ENCODE results near the gene CREBZF.

CREBZF gene

GRCh38 chr11:85695546-85695945 lies 30.6 kb upstream of the CREBZF start:
- H3K27ac ChIP-seq (ENCODE audit: insufficient read depth, low read length, poor library complexity, severe bottlenecking), result no peak overlapping the region
- no peaks in the 10 kb centered on the region for H3K27me3 ChIP-seq (replicated peaks; ENCODE audit: control insufficient read depth, insufficient read depth, low read length, poor library complexity, severe bottlenecking)
- H3K4me1 ChIP-seq (ENCODE audit: control insufficient read depth, insufficient read depth, low read length, poor library complexity, severe bottlenecking), result peaks cover 10% of the 10 kb centered on the region
- no peaks in the 10 kb centered on the region for H3K9me3 ChIP-seq (ENCODE audit: control insufficient read depth, low read length)
- H3K4me3 ChIP-seq (ENCODE audit: insufficient read depth, low read depth, low read length, poor library complexity, severe bottlenecking), result no peak overlapping the region
- DNase-seq, result no peak
- no peaks in the 10 kb centered on the region for H3K36me3 ChIP-seq (ENCODE audit: control insufficient read depth, insufficient read depth, low read length)

GRCh38 chr11:85694385-85694980 lies 29.6 kb upstream of the CREBZF start:
- no peak for DNase-seq

GRCh38 chr11:85685820-85686459 lies 21.0 kb upstream of the CREBZF start, which contains the start of gene CCDC89:
Gene CCDC89, minus strand, starts transcription at chr11:85686195. Its CDS starts 65 bp downstream, at chr11:85686130.
- no peak for DNase-seq
- Histone ChIP-seq H3K36me3 (ENCODE audit: control insufficient read depth, insufficient read depth, low read length) (no peaks in the 10 kb centered on the region), H3K4me3 (ENCODE audit: insufficient read depth, low read depth, low read length, poor library complexity, severe bottlenecking) (no peak within 1 kb of the TSS), H3K4me1 (ENCODE audit: control insufficient read depth, insufficient read depth, low read length, poor library complexity, severe bottlenecking) (peaks cover 3% of the 10 kb centered on the region), H3K27ac (ENCODE audit: insufficient read depth, low read length, poor library complexity, severe bottlenecking) (no peak within 1 kb of the TSS), H3K9me3 (ENCODE audit: control insufficient read depth, low read length) (no peaks in the 10 kb centered on the region), H3K27me3 (replicated peaks; ENCODE audit: control insufficient read depth, insufficient read depth, low read length, poor library complexity, severe bottlenecking) (no peaks in the 10 kb centered on the region)

More at GRCh38 chr11:85694385-85694980, 29.6 kb upstream of the CREBZF start:
- no peak overlapping the region for H3K27ac ChIP-seq (ENCODE audit: insufficient read depth, low read length, poor library complexity, severe bottlenecking)
- H3K36me3 ChIP-seq (ENCODE audit: control insufficient read depth, insufficient read depth, low read length), result no peaks in the 10 kb centered on the region
- no peaks in the 10 kb centered on the region for H3K9me3 ChIP-seq (ENCODE audit: control insufficient read depth, low read length)
- H3K4me1 ChIP-seq (ENCODE audit: control insufficient read depth, insufficient read depth, low read length, poor library complexity, severe bottlenecking), result peaks cover 1% of the 10 kb centered on the region
- no peak overlapping the region for H3K4me3 ChIP-seq (ENCODE audit: insufficient read depth, low read depth, low read length, poor library complexity, severe bottlenecking)
- H3K27me3 ChIP-seq (replicated peaks; ENCODE audit: control insufficient read depth, insufficient read depth, low read length, poor library complexity, severe bottlenecking), result no peaks in the 10 kb centered on the region

GRCh38 chr11:85685125-85685819 lies 20.3 kb upstream of the CREBZF start:
- H3K27me3 ChIP-seq (replicated peaks; ENCODE audit: control insufficient read depth, insufficient read depth, low read length, poor library complexity, severe bottlenecking), result no peaks in the 10 kb centered on the region
- H3K4me1 ChIP-seq (ENCODE audit: control insufficient read depth, insufficient read depth, low read length, poor library complexity, severe bottlenecking), result peaks cover 3% of the 10 kb centered on the region
- H3K4me3 ChIP-seq (ENCODE audit: insufficient read depth, low read depth, low read length, poor library complexity, severe bottlenecking), result no peak overlapping the region
- no peak for DNase-seq
- H3K27ac ChIP-seq (ENCODE audit: insufficient read depth, low read length, poor library complexity, severe bottlenecking), result no peak overlapping the region
- H3K9me3 ChIP-seq (ENCODE audit: control insufficient read depth, low read length), result no peaks in the 10 kb centered on the region
- H3K36me3 ChIP-seq (ENCODE audit: control insufficient read depth, insufficient read depth, low read length), result no peaks in the 10 kb centered on the region

- Histone ChIP-seq H3K4me3 (ENCODE audit: insufficient read depth, low read depth, low read length, poor library complexity, severe bottlenecking) (peak overlapping the region; percentile 64), H3K9me3 (ENCODE audit: control insufficient read depth, low read length) (no peaks in the 10 kb centered on the region), H3K27ac (ENCODE audit: insufficient read depth, low read length, poor library complexity, severe bottlenecking) (peak overlapping the region; percentile 14), H3K36me3 (ENCODE audit: control insufficient read depth, insufficient read depth, low read length) (no peaks in the 10 kb centered on the region), H3K27me3 (replicated peaks; ENCODE audit: control insufficient read depth, insufficient read depth, low read length, poor library complexity, severe bottlenecking) (no peaks in the 10 kb centered on the region), H3K4me1 (ENCODE audit: control insufficient read depth, insufficient read depth, low read length, poor library complexity, severe bottlenecking) (peaks cover 3% of the 10 kb centered on the region)
- DNase-seq, result peak; percentile 5 to 33 (median 20)
Measured at GRCh38 chr11:85682330-85683305, 17.7 kb upstream of the CREBZF start.

GRCh38 chr11:85680897-85681296 lies 16.0 kb upstream of the CREBZF start:
- no peak for DNase-seq
- H3K36me3 ChIP-seq (ENCODE audit: control insufficient read depth, insufficient read depth, low read length), result no peaks in the 10 kb centered on the region
- no peaks in the 10 kb centered on the region for H3K27me3 ChIP-seq (replicated peaks; ENCODE audit: control insufficient read depth, insufficient read depth, low read length, poor library complexity, severe bottlenecking)
- no peaks in the 10 kb centered on the region for H3K9me3 ChIP-seq (ENCODE audit: control insufficient read depth, low read length)
- H3K4me1 ChIP-seq (ENCODE audit: control insufficient read depth, insufficient read depth, low read length, poor library complexity, severe bottlenecking), result peaks cover 3% of the 10 kb centered on the region
- no peak overlapping the region for H3K27ac ChIP-seq (ENCODE audit: insufficient read depth, low read length, poor library complexity, severe bottlenecking)
- H3K4me3 ChIP-seq (ENCODE audit: insufficient read depth, low read depth, low read length, poor library complexity, severe bottlenecking), result no peak overlapping the region

GRCh38 chr11:85679576-85679975 lies 14.6 kb upstream of the CREBZF start:
- no peak overlapping the region for H3K4me3 ChIP-seq (ENCODE audit: insufficient read depth, low read depth, low read length, poor library complexity, severe bottlenecking)
- H3K36me3 ChIP-seq (ENCODE audit: control insufficient read depth, insufficient read depth, low read length), result no peaks in the 10 kb centered on the region
- peaks cover 3% of the 10 kb centered on the region for H3K4me1 ChIP-seq (ENCODE audit: control insufficient read depth, insufficient read depth, low read length, poor library complexity, severe bottlenecking)
- no peak for DNase-seq
- no peaks in the 10 kb centered on the region for H3K9me3 ChIP-seq (ENCODE audit: control insufficient read depth, low read length)
- H3K27me3 ChIP-seq (replicated peaks; ENCODE audit: control insufficient read depth, insufficient read depth, low read length, poor library complexity, severe bottlenecking), result no peaks in the 10 kb centered on the region
- H3K27ac ChIP-seq (ENCODE audit: insufficient read depth, low read length, poor library complexity, severe bottlenecking), result no peak overlapping the region

GRCh38 chr11:85673393-85673792 lies 8.5 kb upstream of the CREBZF start:
- Histone ChIP-seq H3K4me3 (ENCODE audit: insufficient read depth, low read depth, low read length, poor library complexity, severe bottlenecking) (no peak overlapping the region), H3K36me3 (ENCODE audit: control insufficient read depth, insufficient read depth, low read length) (no peaks in the 10 kb centered on the region), H3K4me1 (ENCODE audit: control insufficient read depth, insufficient read depth, low read length, poor library complexity, severe bottlenecking) (no peaks in the 10 kb centered on the region), H3K27me3 (replicated peaks; ENCODE audit: control insufficient read depth, insufficient read depth, low read length, poor library complexity, severe bottlenecking) (no peaks in the 10 kb centered on the region), H3K27ac (ENCODE audit: insufficient read depth, low read length, poor library complexity, severe bottlenecking) (no peak overlapping the region), H3K9me3 (ENCODE audit: control insufficient read depth, low read length) (no peaks in the 10 kb centered on the region)
- DNase-seq, result no peak

- Histone ChIP-seq H3K9me3 (ENCODE audit: control insufficient read depth, low read length) (no peaks in the 10 kb centered on the region), H3K4me1 (ENCODE audit: control insufficient read depth, insufficient read depth, low read length, poor library complexity, severe bottlenecking) (no peaks in the 10 kb centered on the region), H3K27me3 (replicated peaks; ENCODE audit: control insufficient read depth, insufficient read depth, low read length, poor library complexity, severe bottlenecking) (no peaks in the 10 kb centered on the region), H3K4me3 (ENCODE audit: insufficient read depth, low read depth, low read length, poor library complexity, severe bottlenecking) (no peak overlapping the region), H3K36me3 (ENCODE audit: control insufficient read depth, insufficient read depth, low read length) (no peaks in the 10 kb centered on the region), H3K27ac (ENCODE audit: insufficient read depth, low read length, poor library complexity, severe bottlenecking) (no peak overlapping the region)
- DNase-seq, result no peak
Measured at GRCh38 chr11:85672105-85672902, 7.4 kb upstream of the CREBZF start.
